ENCODE measurements around the gene CABLES2.

CABLES2 gene

DNA sequence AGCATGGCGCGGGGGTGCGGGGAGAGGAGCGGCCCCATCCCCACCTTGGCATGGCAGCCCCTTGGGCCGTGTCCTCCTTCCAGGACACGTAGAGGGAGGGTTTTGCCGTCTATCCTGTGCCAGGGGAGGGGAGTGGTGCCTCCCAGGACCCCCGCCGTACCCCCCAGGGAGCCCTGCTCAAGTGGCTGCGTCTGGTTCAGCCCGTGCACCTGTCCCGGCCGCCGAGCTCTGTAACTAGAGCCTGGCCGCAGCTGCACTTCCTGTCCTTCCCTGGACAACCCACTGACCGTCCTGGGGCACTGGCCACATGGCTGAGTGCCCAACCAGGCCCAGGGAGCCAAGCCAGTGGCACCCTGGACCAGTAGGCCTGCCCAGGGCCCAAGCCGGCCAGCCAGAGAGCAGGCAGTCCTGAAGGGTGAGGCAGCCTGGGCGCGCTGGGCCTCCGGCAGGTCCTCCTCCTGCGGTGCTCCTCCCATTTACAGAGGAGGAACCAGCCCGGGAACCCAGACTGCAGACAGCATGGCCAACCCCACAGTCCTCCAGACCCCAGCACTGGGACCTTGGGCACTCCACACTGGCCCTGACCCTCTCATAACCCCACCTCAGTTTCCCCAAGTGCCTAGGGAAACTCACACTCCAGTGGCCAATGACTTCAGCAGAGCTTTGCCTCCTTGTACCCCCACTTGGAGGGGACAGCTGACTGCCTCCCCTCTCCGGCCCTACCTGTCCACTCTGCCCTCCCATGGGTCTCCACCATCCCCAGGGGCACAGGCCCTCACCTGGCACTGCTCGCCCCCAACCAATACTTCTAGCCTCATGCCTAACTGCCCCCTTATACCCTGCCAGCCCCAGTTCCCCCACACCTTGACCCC lies 48.7 kb downstream of the CABLES2 start:
- no peak overlapping the region for H3K4me3 Mint-ChIP-seq
- peaks cover 1% of the 10 kb centered on the region for H3K27me3 Mint-ChIP-seq
- no peaks in the 10 kb centered on the region for H3K9me3 Mint-ChIP-seq
- no peaks in the 10 kb centered on the region for H3K4me1 Mint-ChIP-seq
- no peaks in the 10 kb centered on the region for H3K36me3 Mint-ChIP-seq
- no peak overlapping the region for H3K27ac Mint-ChIP-seq

DNA sequence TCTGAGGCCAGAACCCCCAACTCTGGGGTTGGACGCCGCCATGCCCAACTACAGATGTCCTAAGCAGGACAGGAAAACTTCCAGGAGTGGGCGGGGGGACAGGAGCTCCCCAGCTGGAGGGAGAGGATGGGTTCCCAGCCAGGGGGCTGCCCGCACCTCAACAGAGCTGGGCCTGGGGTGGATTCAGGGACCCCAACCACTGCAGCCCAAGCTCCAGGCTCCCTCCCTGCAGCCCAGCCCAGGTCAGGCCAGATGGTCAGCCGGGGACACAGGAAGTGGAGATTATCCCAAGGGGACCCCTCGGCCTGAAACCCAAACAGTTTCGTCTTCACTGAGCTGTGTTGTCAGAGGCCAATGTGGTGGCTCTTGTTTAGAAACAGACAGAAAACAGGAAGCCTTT lies 49.4 kb downstream of the CABLES2 start:
- Mint-ChIP-seq H3K27me3 (no peaks in the 10 kb centered on the region), H3K4me3 (no peak overlapping the region), H3K27ac (no peak overlapping the region), H3K9me3 (no peaks in the 10 kb centered on the region), H3K4me1 (no peaks in the 10 kb centered on the region), H3K36me3 (no peaks in the 10 kb centered on the region)

DNA sequence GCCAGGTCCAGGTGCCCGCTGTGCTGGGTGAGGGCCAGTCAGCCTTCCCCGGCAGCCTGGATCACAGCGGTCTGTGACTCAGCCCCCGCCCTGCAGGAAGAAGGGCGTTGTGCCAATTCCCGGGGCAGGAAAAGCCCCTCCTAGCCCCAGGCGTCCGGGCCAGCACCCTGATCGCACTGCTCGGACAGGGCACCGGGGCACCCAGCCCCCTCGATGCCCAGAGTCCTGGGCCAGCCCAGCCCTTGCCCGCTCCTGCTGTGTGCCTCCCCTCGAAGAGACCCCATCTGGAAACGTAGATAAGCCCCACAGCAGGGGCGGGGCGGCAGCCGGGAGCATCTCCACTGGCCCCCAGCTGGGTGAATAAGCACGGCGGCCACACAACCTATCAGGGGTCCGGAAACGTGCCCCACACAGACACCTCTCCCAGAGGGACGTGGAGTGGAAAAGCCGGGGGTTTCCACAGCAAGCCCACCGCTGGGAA lies 49.9 kb downstream of the CABLES2 start:
- Mint-ChIP-seq H3K27ac (no peak overlapping the region), H3K4me1 (no peaks in the 10 kb centered on the region), H3K4me3 (no peak overlapping the region), H3K9me3 (no peaks in the 10 kb centered on the region), H3K27me3 (no peaks in the 10 kb centered on the region), H3K36me3 (no peaks in the 10 kb centered on the region)

DNA sequence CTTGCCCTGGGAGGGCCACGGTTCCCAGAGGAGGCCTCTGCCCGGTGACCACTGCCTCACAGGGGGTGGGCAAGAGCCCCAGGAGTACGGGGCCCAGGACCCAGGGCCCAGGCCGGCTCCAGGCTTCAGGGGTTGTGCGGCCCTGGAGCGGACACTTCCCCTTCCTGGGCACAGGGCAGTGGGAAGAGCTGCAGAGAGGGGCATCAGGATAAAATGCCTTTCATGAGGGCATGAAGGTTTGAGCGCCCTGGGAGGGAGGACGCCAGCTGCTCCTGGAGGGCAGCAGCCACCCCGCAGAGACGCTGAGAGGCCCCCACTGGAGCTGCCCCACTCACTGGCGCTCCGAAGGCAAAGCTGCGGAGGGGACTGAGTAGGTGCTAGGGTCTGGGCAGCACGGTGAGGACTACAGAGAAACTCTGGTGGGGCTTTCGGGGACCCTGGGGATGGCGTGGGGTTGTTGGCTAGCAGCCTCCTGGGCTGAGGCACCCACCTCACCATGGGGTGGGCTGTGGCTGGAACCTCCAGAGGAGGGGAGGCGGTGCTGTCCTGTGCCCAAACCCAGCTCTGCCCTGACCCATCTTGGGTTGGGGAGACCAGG lies 50.4 kb downstream of the CABLES2 start:
- H3K4me3 Mint-ChIP-seq = no peak overlapping the region
- no peaks in the 10 kb centered on the region for H3K27me3 Mint-ChIP-seq
- H3K9me3 Mint-ChIP-seq = no peaks in the 10 kb centered on the region
- no peaks in the 10 kb centered on the region for H3K36me3 Mint-ChIP-seq
- no peaks in the 10 kb centered on the region for H3K4me1 Mint-ChIP-seq
- H3K27ac Mint-ChIP-seq = no peak overlapping the region

DNA sequence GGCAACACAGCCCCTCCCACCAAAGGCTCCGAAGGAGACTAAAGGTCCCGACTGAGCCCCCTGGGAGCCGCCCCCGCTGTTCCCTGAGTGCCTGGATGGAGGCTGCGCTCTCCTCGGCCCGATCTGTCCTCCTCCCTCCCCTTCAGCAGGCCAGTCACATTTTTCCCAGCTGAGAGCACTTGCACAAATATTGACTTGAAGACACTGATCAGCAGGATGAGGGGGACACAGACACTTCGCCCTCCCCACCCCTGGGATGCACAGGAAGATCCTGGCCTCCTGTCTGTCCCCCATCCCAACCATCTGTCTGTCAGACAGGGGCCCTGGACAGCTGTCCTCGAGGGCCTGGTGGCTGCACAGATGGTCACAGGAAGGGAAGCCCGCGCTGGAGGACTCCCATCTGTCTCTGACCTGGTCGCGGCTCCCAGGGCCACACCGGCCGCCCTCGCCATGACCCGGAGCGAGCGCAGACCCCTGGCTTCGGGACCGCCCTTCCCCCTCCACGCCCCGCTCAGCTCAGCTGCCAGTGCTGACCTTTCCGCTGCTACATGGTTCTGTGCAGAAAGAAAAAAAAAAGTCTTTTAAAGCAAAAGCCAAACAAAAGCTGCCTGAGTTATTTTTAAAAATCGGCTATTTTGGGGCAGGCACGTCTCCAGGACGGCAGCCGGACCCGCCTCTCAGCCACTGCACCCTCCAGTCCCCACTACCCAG lies 51.1 kb downstream of the CABLES2 start:
- H3K27me3 Mint-ChIP-seq = no peaks in the 10 kb centered on the region

DNA sequence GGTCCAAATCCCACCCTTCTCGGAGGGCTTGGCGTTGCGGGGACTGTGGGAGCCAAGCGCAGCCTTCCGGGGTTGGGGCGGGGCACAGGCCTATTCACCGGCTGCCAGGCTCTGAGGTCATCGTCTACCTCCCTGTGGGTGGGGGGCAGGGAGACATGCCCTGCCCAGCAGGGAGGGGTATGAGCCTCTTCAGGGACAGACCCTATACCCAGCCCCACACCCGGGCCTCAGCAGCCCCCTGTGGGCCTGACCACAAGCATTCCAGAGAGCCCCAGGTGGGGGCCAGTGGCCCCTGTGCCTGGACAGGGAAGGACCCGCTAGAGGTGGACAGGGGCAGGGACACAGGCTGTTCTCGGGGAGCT lies 51.6 kb downstream of the CABLES2 start:
- no peaks in the 10 kb centered on the region for H3K4me1 Mint-ChIP-seq
- no peak overlapping the region for H3K27ac Mint-ChIP-seq
- no peaks in the 10 kb centered on the region for H3K27me3 Mint-ChIP-seq
- H3K36me3 Mint-ChIP-seq = no peaks in the 10 kb centered on the region
- H3K4me3 Mint-ChIP-seq = no peak overlapping the region
- no peaks in the 10 kb centered on the region for H3K9me3 Mint-ChIP-seq

More for the DNA sequence above, 51.1 kb downstream of the CABLES2 start:
- H3K4me1 Mint-ChIP-seq = no peaks in the 10 kb centered on the region
- H3K4me3 Mint-ChIP-seq = no peak overlapping the region
- no peak overlapping the region for H3K27ac Mint-ChIP-seq
- no peaks in the 10 kb centered on the region for H3K36me3 Mint-ChIP-seq
- H3K9me3 Mint-ChIP-seq = no peaks in the 10 kb centered on the region

DNA sequence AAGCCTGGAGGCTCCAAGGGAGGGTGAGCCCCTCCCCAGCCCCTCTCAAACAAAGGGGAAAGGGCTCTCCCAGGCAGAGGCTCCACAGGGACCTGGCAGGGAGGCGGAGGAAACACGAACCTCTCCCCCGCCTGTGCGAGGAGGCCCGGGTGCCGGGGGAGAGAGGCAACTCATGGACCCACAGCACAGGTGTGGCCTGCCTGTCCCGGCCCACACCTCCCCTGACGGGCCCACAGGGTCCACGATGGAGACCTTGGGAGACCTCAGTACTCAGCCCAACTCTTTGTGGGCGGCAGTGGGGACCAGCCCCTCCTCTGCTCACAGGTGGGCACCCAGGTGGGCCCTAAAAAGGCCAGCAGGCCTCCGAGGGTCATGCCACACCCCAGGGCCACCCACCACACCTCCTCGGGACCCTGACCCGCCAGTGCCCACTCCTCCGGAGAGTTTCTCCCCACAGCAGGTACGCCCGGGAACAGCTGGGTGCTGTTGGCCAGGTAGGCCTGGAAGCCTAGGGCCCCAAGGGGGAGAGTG lies 52.2 kb downstream of the CABLES2 start:
- H3K27ac Mint-ChIP-seq = no peak overlapping the region

DNA sequence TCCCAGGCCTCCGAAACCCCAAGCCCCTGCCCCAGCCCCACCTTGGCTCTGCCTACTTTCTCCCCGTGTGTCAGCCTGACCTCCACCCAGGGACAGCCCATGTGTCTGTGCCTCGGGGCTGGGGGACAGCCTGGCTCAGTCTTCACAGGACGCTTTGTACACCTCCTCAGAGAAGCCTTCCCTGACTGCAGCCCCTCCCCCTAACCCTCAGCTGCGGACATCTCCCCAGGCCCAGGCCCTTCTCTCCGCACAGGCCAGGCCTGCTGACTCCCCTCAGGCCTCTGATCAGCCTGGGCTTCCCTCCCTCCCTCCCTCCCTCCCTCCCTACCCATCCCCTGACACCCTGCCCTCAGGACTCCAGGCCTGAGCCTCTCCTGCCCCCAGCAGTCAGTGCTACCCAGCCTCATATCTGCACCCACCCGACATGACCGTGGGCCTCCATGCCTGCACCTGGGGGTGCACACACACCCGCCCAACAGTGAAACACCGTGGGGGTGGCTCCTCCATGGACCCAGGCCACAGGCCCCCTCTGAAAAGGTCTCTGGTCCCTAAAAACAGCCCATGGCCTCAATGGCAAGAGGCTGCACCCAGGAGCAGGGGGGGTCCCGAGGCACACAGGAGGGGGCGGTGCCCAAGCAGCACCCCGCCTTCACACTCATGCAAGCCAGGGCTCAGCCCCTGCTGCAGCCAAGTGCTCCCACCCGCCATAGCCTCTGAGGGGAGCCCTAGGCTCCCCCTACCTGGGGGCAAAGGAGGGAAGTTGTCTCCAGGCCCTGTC lies 52.9 kb downstream of the CABLES2 start:
- H3K36me3 Mint-ChIP-seq = peaks cover 2% of the 10 kb centered on the region
- H3K27ac Mint-ChIP-seq = no peak overlapping the region
- H3K4me1 Mint-ChIP-seq = no peaks in the 10 kb centered on the region
- H3K9me3 Mint-ChIP-seq = no peaks in the 10 kb centered on the region
- no peak overlapping the region for H3K4me3 Mint-ChIP-seq
- H3K27me3 Mint-ChIP-seq = no peaks in the 10 kb centered on the region

More for the DNA sequence above, 52.2 kb downstream of the CABLES2 start:
- H3K4me3 Mint-ChIP-seq = no peak overlapping the region
- no peaks in the 10 kb centered on the region for H3K4me1 Mint-ChIP-seq
- H3K9me3 Mint-ChIP-seq = no peaks in the 10 kb centered on the region
- no peaks in the 10 kb centered on the region for H3K27me3 Mint-ChIP-seq
- no peaks in the 10 kb centered on the region for H3K36me3 Mint-ChIP-seq

DNA sequence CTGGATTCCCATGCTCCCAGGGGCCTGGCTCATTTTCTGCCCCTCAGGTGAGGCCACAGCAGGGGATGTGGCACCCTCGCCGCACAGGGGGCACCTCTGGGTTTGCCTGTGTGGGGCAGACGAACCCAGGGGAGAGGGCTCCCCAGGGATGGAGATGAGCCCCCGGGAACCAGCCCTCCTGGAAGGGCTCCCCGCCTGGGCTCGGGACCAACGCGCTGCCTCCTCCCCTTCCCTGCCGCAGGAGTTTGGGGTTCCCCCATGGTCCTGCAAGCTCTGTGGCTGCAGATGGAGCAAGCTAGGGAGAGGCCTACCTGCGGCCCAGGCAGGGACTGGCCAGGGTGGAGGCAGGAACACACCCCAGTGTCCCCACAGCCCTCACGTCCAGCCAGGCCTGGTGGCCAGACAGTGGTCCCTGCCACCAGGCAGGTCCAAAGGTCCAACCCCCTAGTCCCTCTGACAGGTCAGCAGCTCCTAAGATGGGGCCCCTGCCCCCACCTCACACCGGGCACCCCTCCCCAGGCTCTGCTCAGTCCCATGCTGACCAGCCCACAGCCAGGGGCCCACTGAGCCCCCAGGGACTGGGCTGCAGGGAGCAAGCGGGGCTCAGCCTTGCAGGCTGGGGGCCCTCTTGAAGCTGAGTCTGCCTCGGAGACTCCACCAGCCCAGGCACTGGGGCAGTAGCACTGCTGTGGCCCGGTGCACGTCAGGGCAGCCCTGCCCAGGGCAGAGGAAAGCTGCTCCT lies 53.6 kb downstream of the CABLES2 start:
- Mint-ChIP-seq H3K36me3 (peaks cover 5% of the 10 kb centered on the region), H3K27ac (no peak overlapping the region), H3K27me3 (no peaks in the 10 kb centered on the region), H3K4me1 (no peaks in the 10 kb centered on the region), H3K9me3 (no peaks in the 10 kb centered on the region), H3K4me3 (no peak overlapping the region)

DNA sequence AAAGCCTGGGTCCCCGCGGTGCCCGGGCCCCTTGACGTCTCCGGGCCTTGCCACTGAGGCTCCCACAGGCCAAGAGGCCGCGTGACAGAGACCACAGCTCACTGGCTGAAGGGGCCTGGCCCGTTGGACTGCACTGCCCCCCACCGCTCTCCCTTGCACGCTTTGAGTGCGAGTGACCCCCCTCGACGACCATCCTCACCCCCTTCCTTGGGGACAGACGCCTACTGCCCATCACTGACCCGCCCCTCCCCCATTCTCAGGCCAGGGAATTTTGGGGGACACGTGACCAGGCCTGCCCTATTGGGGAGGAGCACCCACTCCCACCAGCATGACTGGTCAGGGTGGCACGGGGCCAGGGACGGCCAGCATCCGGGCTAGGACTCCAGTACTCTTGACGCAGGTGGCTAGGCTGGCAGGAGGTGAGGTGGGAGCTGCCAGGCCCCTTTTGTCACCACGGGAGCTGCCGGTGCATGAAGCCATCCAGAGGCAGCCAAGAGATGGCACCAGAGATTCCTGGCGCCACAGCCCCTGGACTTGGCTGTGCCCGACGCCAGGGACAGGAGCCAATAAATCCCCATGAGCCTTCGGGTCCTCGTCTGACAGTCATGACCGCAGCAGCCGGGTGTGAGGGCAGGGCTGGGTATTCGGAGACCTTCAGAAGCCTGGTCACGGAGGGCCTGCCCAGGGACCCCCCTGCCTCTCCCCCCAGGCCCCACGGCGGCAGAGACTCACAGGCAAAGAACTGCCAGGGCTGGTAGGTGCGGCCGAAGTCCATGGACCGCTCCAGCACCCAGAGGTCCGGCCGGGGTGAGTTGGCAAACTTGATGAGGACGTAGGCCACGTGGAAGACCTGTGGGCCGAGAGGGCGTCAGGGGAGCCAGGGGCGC lies 54.4 kb downstream of the CABLES2 start:
- Mint-ChIP-seq H3K27ac (no peak overlapping the region), H3K4me3 (no peak overlapping the region), H3K9me3 (no peaks in the 10 kb centered on the region), H3K36me3 (peaks cover 5% of the 10 kb centered on the region), H3K4me1 (no peaks in the 10 kb centered on the region), H3K27me3 (no peaks in the 10 kb centered on the region)

DNA sequence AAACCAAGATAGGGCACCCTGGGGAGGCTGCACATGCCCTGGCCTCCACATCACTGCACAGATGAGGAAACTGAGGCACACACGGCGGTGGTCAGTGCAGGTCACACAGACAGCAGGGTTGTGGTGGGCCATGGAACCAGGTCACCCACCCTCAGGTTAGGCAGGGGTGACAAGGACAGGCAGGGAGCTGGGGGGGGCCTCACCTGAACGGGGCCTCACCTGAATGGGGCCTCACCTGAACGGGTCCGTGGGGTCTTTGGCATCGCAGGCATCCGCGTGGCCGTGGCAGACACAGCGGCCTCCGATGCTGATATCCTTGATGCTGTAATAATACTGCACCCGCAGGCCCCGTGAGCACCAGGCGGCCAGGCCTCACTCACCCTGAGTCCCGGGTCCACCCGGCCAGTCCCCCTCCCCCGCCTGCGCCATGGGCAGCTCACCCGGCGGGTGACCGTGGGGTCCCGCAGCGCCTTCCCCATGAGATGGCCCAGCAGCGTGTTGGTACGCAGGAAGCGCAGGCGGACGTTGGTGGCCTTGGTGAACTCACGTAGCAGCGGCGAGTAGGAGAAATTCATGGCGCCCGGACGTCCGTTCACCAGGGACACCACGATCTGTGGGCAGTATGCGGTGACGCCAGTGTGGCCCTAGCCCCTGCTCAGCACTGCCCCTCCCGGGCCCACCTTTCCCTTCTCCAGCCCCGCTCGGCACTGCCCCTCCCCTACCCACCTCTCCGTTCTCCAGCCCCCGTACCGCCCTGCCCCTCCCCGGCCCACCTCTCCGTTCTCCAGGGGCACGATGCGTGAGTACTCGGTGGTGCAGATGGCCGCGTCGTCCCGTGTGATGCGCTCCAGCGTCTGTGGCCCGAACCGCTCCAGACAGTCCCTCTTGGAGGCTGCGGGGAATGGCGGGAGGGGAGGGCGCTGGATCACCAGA lies 55.4 kb downstream of the CABLES2 start:
- H3K27me3 Mint-ChIP-seq = no peaks in the 10 kb centered on the region
- no peaks in the 10 kb centered on the region for H3K4me1 Mint-ChIP-seq
- peaks cover 5% of the 10 kb centered on the region for H3K36me3 Mint-ChIP-seq
- H3K9me3 Mint-ChIP-seq = no peaks in the 10 kb centered on the region
- H3K4me3 Mint-ChIP-seq = no peak overlapping the region
- no peak overlapping the region for H3K27ac Mint-ChIP-seq

DNA sequence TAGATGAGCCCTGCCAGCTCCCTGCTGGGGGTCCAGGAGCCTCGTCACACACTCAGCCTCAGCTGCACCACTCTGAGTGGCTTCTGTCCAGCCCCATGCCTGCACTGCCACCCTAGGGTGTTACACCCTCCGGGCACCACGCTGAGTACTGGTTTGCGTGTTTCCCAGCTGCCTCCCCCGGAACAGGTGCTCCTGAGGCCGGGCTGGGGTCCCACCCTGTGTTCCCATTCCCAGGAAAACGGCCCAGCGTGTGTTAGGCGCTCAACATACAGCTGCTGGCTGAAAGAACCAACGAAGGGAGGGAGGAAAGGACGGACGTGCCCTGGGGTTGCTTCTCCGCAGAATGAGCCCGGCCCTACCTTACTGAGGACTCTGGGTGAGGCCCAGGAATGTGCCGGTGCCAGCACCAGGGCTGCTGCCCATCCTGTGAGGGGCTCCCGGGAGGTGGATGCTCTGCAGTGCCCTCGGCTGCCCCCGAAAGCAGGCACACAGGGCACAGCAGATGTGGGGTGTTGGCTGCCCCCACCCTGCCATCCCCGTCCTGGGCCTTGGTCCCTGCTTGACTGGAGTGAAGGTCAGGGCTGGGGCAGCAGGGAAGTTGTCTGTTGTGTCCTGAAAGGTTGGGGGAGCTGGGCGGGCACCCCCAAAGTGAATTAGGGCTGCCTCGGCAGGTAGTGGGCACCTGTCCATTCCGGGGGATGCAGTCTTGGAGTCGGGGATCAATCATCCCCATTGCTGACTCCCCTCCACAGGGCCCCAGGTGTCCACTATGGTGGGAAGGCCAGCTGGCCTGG lies 56.3 kb downstream of the CABLES2 start:
- Mint-ChIP-seq H3K9me3 (no peaks in the 10 kb centered on the region), H3K27ac (no peak overlapping the region), H3K36me3 (peaks cover 5% of the 10 kb centered on the region), H3K4me3 (no peak overlapping the region), H3K4me1 (no peaks in the 10 kb centered on the region), H3K27me3 (no peaks in the 10 kb centered on the region)
